Effector CD4-positive, alpha-beta T cell (primary cell): ENCODE results near the gene C10orf95.

Experiments used
- DNase-seq: peaks from one replicate; pipeline ENCODE4 v3.0.0-alpha.2; 2020

C10orf95 gene

DNA sequence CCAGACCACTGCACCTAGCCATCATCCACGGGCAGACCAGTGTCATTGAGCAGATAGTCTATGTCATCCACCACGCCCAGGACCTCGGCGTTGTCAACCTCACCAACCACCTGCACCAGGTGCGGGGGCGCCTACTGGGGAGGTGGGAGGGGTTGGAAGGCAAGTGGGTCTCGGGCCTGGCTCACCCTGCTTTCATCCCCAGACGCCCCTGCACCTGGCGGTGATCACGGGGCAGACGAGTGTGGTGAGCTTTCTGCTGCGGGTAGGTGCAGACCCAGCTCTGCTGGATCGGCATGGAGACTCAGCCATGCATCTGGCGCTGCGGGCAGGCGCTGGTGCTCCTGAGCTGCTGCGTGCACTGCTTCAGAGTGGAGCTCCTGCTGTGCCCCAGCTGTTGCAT lies 51.3 kb downstream of the C10orf95 start:
- no peak for DNase-seq
